ENCODE measurements around the gene SLC26A3. TPM values are rescaled to one million over a fixed set of nuclear protein-coding genes. Genes with fewer than 3 reads are reported as not detected.

The SLC26A3 gene
- total RNA-seq, 1 donor from 2014 or later, result not detected

- no peak overlapping the region for H3K27ac Mint-ChIP-seq
These were observed 25.3 kb downstream of the SLC26A3 start for GRCh38 chr7:107777702-107778101.

GRCh38 chr7:107773027-107773426 is 30.0 kb downstream of the SLC26A3 start:
- no peak for DNase-seq (ENCODE audit: low spot score)
- no peaks in the 10 kb centered on the region for H3K4me1 Mint-ChIP-seq (ENCODE audit: low read depth)
- peaks cover 5% of the 10 kb centered on the region for H3K27me3 Mint-ChIP-seq (ENCODE audit: insufficient read depth)
- H3K9me3 Mint-ChIP-seq, result no peaks in the 10 kb centered on the region
- intact Hi-C loops (cut with micrococcal nuclease), result no loop called here
- no peak overlapping the region for H3K4me3 Mint-ChIP-seq
- no peaks in the 10 kb centered on the region for H3K36me3 Mint-ChIP-seq (ENCODE audit: low read depth)
- no peak overlapping the region for H3K27ac Mint-ChIP-seq

More at GRCh38 chr7:107777702-107778101, 25.3 kb downstream of the SLC26A3 start:
- no peaks in the 10 kb centered on the region for H3K9me3 Mint-ChIP-seq
- no peaks in the 10 kb centered on the region for H3K36me3 Mint-ChIP-seq (ENCODE audit: low read depth)
- no peak for DNase-seq (ENCODE audit: low spot score)
- peaks cover 2% of the 10 kb centered on the region for H3K27me3 Mint-ChIP-seq (ENCODE audit: insufficient read depth)
- no peak overlapping the region for H3K4me3 Mint-ChIP-seq
- no peaks in the 10 kb centered on the region for H3K4me1 Mint-ChIP-seq (ENCODE audit: low read depth)
- intact Hi-C loops (cut with micrococcal nuclease), result no loop called here

GRCh38 chr7:107768263-107768662 is 34.8 kb downstream of the SLC26A3 start:
- Mint-ChIP-seq H3K27me3 (ENCODE audit: insufficient read depth) (peaks cover 3% of the 10 kb centered on the region), H3K4me1 (ENCODE audit: low read depth) (no peaks in the 10 kb centered on the region), H3K36me3 (ENCODE audit: low read depth) (peaks cover 5% of the 10 kb centered on the region), H3K4me3 (no peak overlapping the region), H3K9me3 (no peaks in the 10 kb centered on the region), H3K27ac (no peak overlapping the region)
- DNase-seq (ENCODE audit: low spot score), result no peak
- intact Hi-C loops (cut with micrococcal nuclease), result no loop called here

- no peak for DNase-seq (ENCODE audit: low spot score)
- H3K9me3 Mint-ChIP-seq, result no peaks in the 10 kb centered on the region
- no peak overlapping the region for H3K4me3 Mint-ChIP-seq
- intact Hi-C loops (cut with micrococcal nuclease), result no loop called here
- no peaks in the 10 kb centered on the region for H3K4me1 Mint-ChIP-seq (ENCODE audit: low read depth)
- H3K36me3 Mint-ChIP-seq (ENCODE audit: low read depth), result peaks cover 5% of the 10 kb centered on the region
- H3K27ac Mint-ChIP-seq, result no peak overlapping the region
- H3K27me3 Mint-ChIP-seq (ENCODE audit: insufficient read depth), result peaks cover 1% of the 10 kb centered on the region
These were observed 35.6 kb downstream of the SLC26A3 start for GRCh38 chr7:107767391-107767790.

- Mint-ChIP-seq H3K4me3 (no peak overlapping the region), H3K36me3 (ENCODE audit: low read depth) (peaks cover 47% of the 10 kb centered on the region), H3K4me1 (ENCODE audit: low read depth) (no peaks in the 10 kb centered on the region), H3K27ac (no peak overlapping the region), H3K9me3 (no peaks in the 10 kb centered on the region), H3K27me3 (ENCODE audit: insufficient read depth) (no peaks in the 10 kb centered on the region)
- DNase-seq (ENCODE audit: low spot score), result no peak
- intact Hi-C loops (cut with micrococcal nuclease), result no loop called here
These were observed 44.4 kb downstream of the SLC26A3 start for GRCh38 chr7:107758667-107759066.

- Mint-ChIP-seq H3K4me1 (ENCODE audit: low read depth) (peaks cover 11% of the 10 kb centered on the region), H3K27ac (peak overlapping the region; percentile 64), H3K4me3 (no peak overlapping the region), H3K27me3 (ENCODE audit: insufficient read depth) (no peaks in the 10 kb centered on the region), H3K9me3 (no peaks in the 10 kb centered on the region), H3K36me3 (ENCODE audit: low read depth) (peaks cover 52% of the 10 kb centered on the region)
- no peak for DNase-seq (ENCODE audit: low spot score)
- intact Hi-C loops (cut with micrococcal nuclease), result no loop called here
These were observed 48.4 kb downstream of the SLC26A3 start for GRCh38 chr7:107754642-107755041.

GRCh38 chr7:107751113-107751512 is 51.9 kb downstream of the SLC26A3 start:
- H3K9me3 Mint-ChIP-seq, result no peaks in the 10 kb centered on the region
- intact Hi-C loops (cut with micrococcal nuclease), result no loop called here

GRCh38 chr7:107746006-107746405 is 57.0 kb downstream of the SLC26A3 start:
- Mint-ChIP-seq H3K4me1 (ENCODE audit: low read depth) (peaks cover 52% of the 10 kb centered on the region), H3K4me3 (peak overlapping the region; percentile 93), H3K27ac (peak overlapping the region; percentile 100), H3K9me3 (no peaks in the 10 kb centered on the region), H3K27me3 (ENCODE audit: insufficient read depth) (no peaks in the 10 kb centered on the region), H3K36me3 (ENCODE audit: low read depth) (peaks cover 22% of the 10 kb centered on the region)
- no peak for DNase-seq (ENCODE audit: low spot score)
- intact Hi-C loops (cut with micrococcal nuclease), result no loop called here

More at GRCh38 chr7:107751113-107751512, 51.9 kb downstream of the SLC26A3 start:
- DNase-seq (ENCODE audit: low spot score), result no peak
- Mint-ChIP-seq H3K27me3 (ENCODE audit: insufficient read depth) (no peaks in the 10 kb centered on the region), H3K36me3 (ENCODE audit: low read depth) (peaks cover 32% of the 10 kb centered on the region), H3K4me3 (no peak overlapping the region), H3K4me1 (ENCODE audit: low read depth) (peaks cover 29% of the 10 kb centered on the region), H3K27ac (no peak overlapping the region)

- intact Hi-C loops (cut with micrococcal nuclease), result loop anchor here (1.0 to 5.0 kb wide), 5 partner anchors 71 to 1632 kb away; partner anchors contain the start of gene SYPL1
- DNase-seq (ENCODE audit: low spot score), result no peak
- H3K36me3 Mint-ChIP-seq (ENCODE audit: low read depth), result peaks cover 14% of the 10 kb centered on the region
- peaks cover 46% of the 10 kb centered on the region for H3K4me1 Mint-ChIP-seq (ENCODE audit: low read depth)
- H3K27ac Mint-ChIP-seq, result peak overlapping the region; percentile 100
- H3K4me3 Mint-ChIP-seq, result peak overlapping the region; percentile 93
- no peaks in the 10 kb centered on the region for H3K9me3 Mint-ChIP-seq
- peaks cover 3% of the 10 kb centered on the region for H3K27me3 Mint-ChIP-seq (ENCODE audit: insufficient read depth)
These were observed 58.7 kb downstream of the SLC26A3 start for GRCh38 chr7:107744345-107744750.

GRCh38 chr7:107743567-107744344 is 59.3 kb downstream of the SLC26A3 start, which contains the start of gene CBLL1:
Gene CBLL1, plus strand, starts transcription at chr7:107744142. Its CDS starts 22 bp downstream, at chr7:107744164.
- H3K4me1 Mint-ChIP-seq (ENCODE audit: low read depth), result peaks cover 46% of the 10 kb centered on the region
- peak; percentile 99 for DNase-seq (ENCODE audit: low spot score)
- intact Hi-C loops (cut with micrococcal nuclease), result loop anchor here (1.0 to 5.0 kb wide), 16 partner anchors 42 to 1631 kb away; partner anchors contain the start of genes BCAP29, COG5, DLD and DNAJB9
- peak within 1 kb of the TSS; percentile 100 for H3K27ac Mint-ChIP-seq
- no peaks in the 10 kb centered on the region for H3K9me3 Mint-ChIP-seq
- peak within 1 kb of the TSS; percentile 93 for H3K4me3 Mint-ChIP-seq
- H3K27me3 Mint-ChIP-seq (ENCODE audit: insufficient read depth), result peaks cover 3% of the 10 kb centered on the region
- H3K36me3 Mint-ChIP-seq (ENCODE audit: low read depth), result peaks cover 14% of the 10 kb centered on the region

GRCh38 chr7:107742678-107743566 is 60.1 kb downstream of the SLC26A3 start:
- peaks cover 46% of the 10 kb centered on the region for H3K4me1 Mint-ChIP-seq (ENCODE audit: low read depth)
- no peaks in the 10 kb centered on the region for H3K9me3 Mint-ChIP-seq
- peaks cover 3% of the 10 kb centered on the region for H3K27me3 Mint-ChIP-seq (ENCODE audit: insufficient read depth)
- DNase-seq (ENCODE audit: low spot score), result no peak
- H3K27ac Mint-ChIP-seq, result peak overlapping the region; percentile 100
- H3K4me3 Mint-ChIP-seq, result peak overlapping the region; percentile 93
- peaks cover 14% of the 10 kb centered on the region for H3K36me3 Mint-ChIP-seq (ENCODE audit: low read depth)
- intact Hi-C loops (cut with micrococcal nuclease), result loop anchor here (1.0 to 5.0 kb wide), 14 partner anchors 42 to 1631 kb away; partner anchors contain the start of genes BCAP29, COG5, DLD and DNAJB9

- H3K4me3 Mint-ChIP-seq, result no peak overlapping the region
- no peaks in the 10 kb centered on the region for H3K9me3 Mint-ChIP-seq
- no peaks in the 10 kb centered on the region for H3K36me3 Mint-ChIP-seq (ENCODE audit: low read depth)
- peaks cover 16% of the 10 kb centered on the region for H3K27me3 Mint-ChIP-seq (ENCODE audit: insufficient read depth)
- no peak overlapping the region for H3K27ac Mint-ChIP-seq
- intact Hi-C loops (cut with micrococcal nuclease), result loop anchor here (5.0 kb wide), 1 partner anchor 526 kb away; no protein-coding TSS in a partner anchor
- no peak for DNase-seq (ENCODE audit: low spot score)
- H3K4me1 Mint-ChIP-seq (ENCODE audit: low read depth), result no peaks in the 10 kb centered on the region
These were observed 74.7 kb downstream of the SLC26A3 start for GRCh38 chr7:107728276-107728675.

Measured in activated T-helper 1 cell treated with anti-CD3 and anti-CD28 coated beads, Interleukin-12 subunit alpha, Interleukin-12 subunit beta, Interleukin-2, Interleukin-4 antibody, amounts not matched to agents 30 ng/mL and 10 ng/mL and 1 ng/mL, durations not matched to agents 14 hours and 24 hours and 36 hours (primary cell).